Central memory CD8-positive, alpha-beta T cell (primary cell): ENCODE data around the gene CHAD.
A peak's percentile ranks its signal among the peaks of the same experiment; 100 is the strongest.

Experiments used
- ATAC-seq: fragments of 150-1000 bp; cut with Tn5 transposase; replicated peaks from 2 replicates; pipeline ENCODE4 v1.10.0; 2022; ENCODE audit warnings: mild to moderate bottlenecking, moderate FRiP score, moderate number of reproducible peaks; ENCODE audit not compliant: poor library complexity, severe bottlenecking; ENCODE audit errors: extremely low read depth
- DNase-seq, 2 donors: peaks; one replicate each; pipeline ENCODE4 v3.0.0; 2021; ENCODE audit warnings: low spot score in 2 of 2
- H3K27ac Mint-ChIP-seq: one replicate; pipeline ENCODE4 v1.8.0; 2022; ENCODE audit warnings: low read depth, mild to moderate bottlenecking, moderate library complexity, mixed read lengths
- H3K27me3 Mint-ChIP-seq: one replicate; pipeline ENCODE4 v1.8.0; 2022; ENCODE audit warnings: mixed read lengths
- H3K36me3 Mint-ChIP-seq: one replicate; pipeline ENCODE4 v1.8.0; 2022; ENCODE audit warnings: mild to moderate bottlenecking, moderate library complexity, mixed read lengths; ENCODE audit not compliant: insufficient read depth
- H3K4me1 Mint-ChIP-seq: one replicate; pipeline ENCODE4 v1.8.0; 2022; ENCODE audit warnings: mixed read lengths
- H3K4me3 Mint-ChIP-seq: one replicate; pipeline ENCODE4 v1.8.0; 2022; ENCODE audit warnings: mild to moderate bottlenecking, moderate library complexity, mixed read lengths
- H3K9me3 Mint-ChIP-seq: one replicate; pipeline ENCODE4 v1.8.0; 2022; ENCODE audit warnings: mixed read lengths

The CHAD gene

DNA sequence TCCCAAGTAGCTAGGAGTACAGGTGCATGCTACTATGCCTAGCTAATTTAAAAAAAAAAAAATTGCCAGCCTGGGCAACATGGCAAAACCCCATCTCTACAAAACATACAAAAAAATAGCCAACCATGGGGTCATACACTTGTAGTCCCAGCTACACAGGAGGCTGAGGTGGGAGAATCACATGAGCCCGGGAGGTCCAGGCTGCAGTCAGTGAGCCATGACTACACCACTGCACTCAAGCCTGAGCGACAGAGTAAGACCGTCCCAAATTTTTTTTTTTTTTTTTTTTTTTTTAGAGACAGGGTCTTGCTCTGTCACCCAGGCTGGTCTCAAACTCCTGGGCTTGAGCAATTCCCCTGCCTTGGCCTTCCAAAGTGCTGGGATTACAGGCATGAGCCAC is 14.8 kb downstream of the CHAD start:
- ATAC-seq (no peak), DNase-seq (no peak)
- no peaks in the 10 kb centered on the region for H3K9me3 Mint-ChIP-seq
- H3K27me3 Mint-ChIP-seq, result no peaks in the 10 kb centered on the region
- H3K4me3 Mint-ChIP-seq, result no peak overlapping the region
- no peaks in the 10 kb centered on the region for H3K4me1 Mint-ChIP-seq
- H3K27ac Mint-ChIP-seq, result no peak overlapping the region
- peaks cover 3% of the 10 kb centered on the region for H3K36me3 Mint-ChIP-seq

GRCh38 chr17:50452630-50453300 is 15.9 kb downstream of the CHAD start:
- H3K27ac Mint-ChIP-seq, result no peak overlapping the region
- ATAC-seq (no peak), DNase-seq (no peak)
- H3K9me3 Mint-ChIP-seq, result no peaks in the 10 kb centered on the region
- H3K4me3 Mint-ChIP-seq, result no peak overlapping the region
- peaks cover 3% of the 10 kb centered on the region for H3K36me3 Mint-ChIP-seq
- no peaks in the 10 kb centered on the region for H3K27me3 Mint-ChIP-seq
- H3K4me1 Mint-ChIP-seq, result no peaks in the 10 kb centered on the region

DNA sequence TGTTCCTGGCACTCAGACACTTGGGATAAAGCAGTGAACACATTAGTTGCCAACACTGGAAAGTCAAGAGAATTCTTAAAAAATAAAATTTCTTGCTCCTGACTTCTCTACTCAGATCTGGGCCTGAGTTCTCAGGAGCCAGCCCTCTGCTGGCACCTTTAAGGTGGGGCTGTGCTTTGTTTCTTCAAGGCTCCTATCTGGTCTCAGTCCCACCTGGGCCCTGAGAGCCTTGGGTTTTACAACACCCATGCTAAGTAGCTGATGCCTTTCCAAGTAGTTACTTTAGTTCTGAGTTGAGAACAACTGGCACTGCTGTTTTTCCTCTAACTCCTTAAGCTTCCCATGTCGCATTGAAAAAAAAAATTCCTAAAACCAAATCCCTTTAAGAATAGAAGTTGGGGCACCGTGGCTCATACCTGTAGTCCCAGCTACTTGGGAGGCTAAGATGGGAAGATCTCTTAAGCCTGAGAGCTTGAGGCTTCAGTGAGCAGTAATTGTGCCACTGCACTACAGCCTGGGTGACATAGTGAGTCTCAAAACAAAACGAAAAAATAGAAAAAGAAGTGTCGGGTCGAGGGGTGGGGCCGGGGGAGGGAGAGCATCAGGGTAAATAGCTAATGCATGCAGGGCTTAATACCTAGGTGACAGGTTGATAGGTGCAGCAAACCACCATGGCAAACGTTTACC is 16.6 kb downstream of the CHAD start:
- DNase-seq, result no peak
- no peak overlapping the region for H3K4me3 Mint-ChIP-seq
- H3K4me1 Mint-ChIP-seq, result no peaks in the 10 kb centered on the region
- ATAC-seq, result no peak
- H3K9me3 Mint-ChIP-seq, result no peaks in the 10 kb centered on the region
- H3K36me3 Mint-ChIP-seq, result peaks cover 3% of the 10 kb centered on the region
- H3K27ac Mint-ChIP-seq, result peak overlapping the region; percentile 4
- H3K27me3 Mint-ChIP-seq, result no peaks in the 10 kb centered on the region

DNA sequence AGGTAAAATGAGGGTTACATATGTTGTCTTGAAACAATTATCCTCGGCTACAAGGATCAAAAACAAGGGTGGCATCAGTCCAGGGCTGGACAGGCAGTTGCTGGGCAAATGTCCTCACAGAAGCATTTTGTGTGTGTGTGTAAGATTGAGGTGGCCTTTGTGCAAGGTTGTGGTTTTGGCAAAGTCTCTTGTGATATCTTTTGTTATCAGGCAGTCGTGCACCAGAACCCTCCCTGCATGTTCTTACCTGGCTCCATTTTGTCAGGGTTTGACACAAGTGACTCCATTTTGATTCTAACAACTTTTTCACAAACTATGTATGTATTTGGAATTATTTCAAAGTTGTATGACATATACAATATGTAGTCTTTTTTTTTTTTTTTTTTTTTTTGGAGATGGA is 20.0 kb downstream of the CHAD start:
- H3K4me3 Mint-ChIP-seq, result no peak overlapping the region
- H3K9me3 Mint-ChIP-seq, result no peaks in the 10 kb centered on the region
- no peak overlapping the region for H3K27ac Mint-ChIP-seq
- no peaks in the 10 kb centered on the region for H3K27me3 Mint-ChIP-seq
- no peaks in the 10 kb centered on the region for H3K36me3 Mint-ChIP-seq
- ATAC-seq (no peak), DNase-seq (no peak)
- no peaks in the 10 kb centered on the region for H3K4me1 Mint-ChIP-seq

DNA sequence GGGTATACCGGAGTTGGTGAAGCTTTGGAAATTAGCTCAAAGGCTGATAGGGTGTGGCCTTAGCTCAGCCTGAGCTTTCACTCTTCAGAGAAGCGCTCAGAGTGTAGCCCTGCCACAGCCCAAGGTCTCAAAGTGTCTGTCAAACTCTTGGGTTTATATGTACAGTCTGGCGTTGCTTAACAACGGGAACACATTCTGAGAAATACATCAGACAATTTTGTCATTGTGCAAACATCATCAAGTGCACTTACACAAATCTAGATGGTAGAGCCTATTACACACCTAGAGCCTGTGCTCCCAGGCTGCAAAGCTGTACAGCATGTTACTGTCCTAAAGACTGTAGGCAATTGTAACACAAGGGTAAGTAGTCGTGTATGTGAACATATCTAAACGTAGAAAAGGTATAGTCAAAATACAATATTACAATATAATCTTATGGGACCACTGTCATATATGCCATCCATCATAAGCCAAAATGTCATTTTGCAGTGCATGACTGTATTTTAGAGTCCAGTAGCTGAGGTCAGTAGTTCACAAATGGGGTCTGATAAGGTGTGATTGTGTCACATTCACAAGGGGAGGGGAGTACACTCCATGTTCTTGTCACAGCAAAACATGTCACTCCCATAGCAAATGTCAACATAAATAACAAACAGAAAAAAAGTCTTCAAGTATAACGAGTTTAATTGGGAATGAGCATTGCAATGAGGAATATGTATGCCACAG is 20.6 kb downstream of the CHAD start:
- Mint-ChIP-seq H3K27ac (no peak overlapping the region), H3K9me3 (no peaks in the 10 kb centered on the region), H3K4me1 (no peaks in the 10 kb centered on the region)

GRCh38 chr17:50445730-50446325 is 22.9 kb downstream of the CHAD start:
- no peaks in the 10 kb centered on the region for H3K27me3 Mint-ChIP-seq
- H3K36me3 Mint-ChIP-seq, result no peaks in the 10 kb centered on the region
- no peaks in the 10 kb centered on the region for H3K4me1 Mint-ChIP-seq
- ATAC-seq (no peak), DNase-seq (no peak)
- no peak overlapping the region for H3K4me3 Mint-ChIP-seq
- no peaks in the 10 kb centered on the region for H3K9me3 Mint-ChIP-seq
- H3K27ac Mint-ChIP-seq, result no peak overlapping the region

More for the DNA sequence above, 20.6 kb downstream of the CHAD start:
- no peak for ATAC-seq
- no peak overlapping the region for H3K4me3 Mint-ChIP-seq
- no peaks in the 10 kb centered on the region for H3K27me3 Mint-ChIP-seq
- H3K36me3 Mint-ChIP-seq, result no peaks in the 10 kb centered on the region
- DNase-seq, result no peak

GRCh38 chr17:50444841-50445715 is 23.6 kb downstream of the CHAD start:
- ATAC-seq, result no peak
- H3K27ac Mint-ChIP-seq, result no peak overlapping the region

GRCh38 chr17:50443505-50443974 is 25.1 kb downstream of the CHAD start:
- Mint-ChIP-seq H3K9me3 (no peaks in the 10 kb centered on the region), H3K27ac (no peak overlapping the region), H3K27me3 (no peaks in the 10 kb centered on the region), H3K4me1 (no peaks in the 10 kb centered on the region), H3K36me3 (no peaks in the 10 kb centered on the region), H3K4me3 (no peak overlapping the region)
- ATAC-seq (no peak), DNase-seq (no peak)

More at GRCh38 chr17:50444841-50445715, 23.6 kb downstream of the CHAD start:
- DNase-seq, result no peak
- Mint-ChIP-seq H3K4me1 (no peaks in the 10 kb centered on the region), H3K9me3 (no peaks in the 10 kb centered on the region), H3K36me3 (no peaks in the 10 kb centered on the region), H3K4me3 (no peak overlapping the region), H3K27me3 (no peaks in the 10 kb centered on the region)

DNA sequence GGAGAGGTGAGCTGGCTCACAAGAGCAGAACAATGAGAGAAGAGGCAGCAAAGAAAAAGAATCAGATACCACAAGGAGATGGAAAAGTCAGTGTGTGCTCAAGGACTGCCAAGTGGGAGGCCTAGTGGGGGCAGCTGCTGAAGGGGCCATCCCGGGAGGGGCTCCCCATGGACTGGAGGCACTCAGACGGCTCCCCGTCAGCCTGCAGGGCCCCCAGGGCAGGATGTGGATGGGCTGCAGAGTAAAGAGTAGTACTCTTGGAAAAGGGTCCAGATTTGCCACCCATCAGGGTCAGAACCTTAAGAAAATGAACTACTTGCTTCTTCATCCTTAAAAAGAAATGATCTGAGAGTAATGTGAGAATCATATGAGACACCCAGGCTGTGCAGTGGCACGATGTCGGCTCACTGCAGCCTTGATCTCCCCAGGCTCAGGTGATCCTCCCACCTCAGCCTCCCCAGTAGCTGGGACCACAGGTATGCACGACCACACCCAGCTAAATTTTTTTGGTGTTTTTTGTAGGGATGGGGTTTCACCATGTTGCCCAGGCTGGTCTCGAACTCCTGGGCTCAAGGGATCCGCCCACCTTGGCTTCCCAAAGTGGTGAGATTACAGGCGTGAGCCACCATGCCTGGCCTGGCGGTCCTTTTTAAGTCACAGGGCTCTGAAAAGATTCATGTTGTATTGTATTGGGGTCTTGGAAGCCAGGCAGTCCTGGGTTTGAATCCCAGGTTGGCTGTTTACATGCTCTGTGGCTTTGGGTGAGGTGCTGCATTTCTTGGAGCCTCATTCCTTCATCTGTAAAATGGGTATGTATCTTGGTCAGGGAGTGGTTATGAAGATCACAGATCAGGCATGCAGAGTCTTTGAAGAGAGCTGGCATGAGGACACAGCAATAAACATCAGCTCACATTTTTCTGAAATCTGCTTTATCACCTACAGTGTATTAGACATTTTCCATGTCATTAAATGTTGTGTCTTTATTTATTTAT is 27.5 kb downstream of the CHAD start:
- H3K9me3 Mint-ChIP-seq, result no peaks in the 10 kb centered on the region
- no peak for ATAC-seq
- H3K27me3 Mint-ChIP-seq, result no peaks in the 10 kb centered on the region
- H3K27ac Mint-ChIP-seq, result no peak overlapping the region
- no peaks in the 10 kb centered on the region for H3K36me3 Mint-ChIP-seq
- no peak for DNase-seq
- H3K4me1 Mint-ChIP-seq, result no peaks in the 10 kb centered on the region
- no peak overlapping the region for H3K4me3 Mint-ChIP-seq

- no peak overlapping the region for H3K4me3 Mint-ChIP-seq
- no peaks in the 10 kb centered on the region for H3K36me3 Mint-ChIP-seq
- ATAC-seq (no peak), DNase-seq (no peak)
- no peaks in the 10 kb centered on the region for H3K27me3 Mint-ChIP-seq
- H3K9me3 Mint-ChIP-seq, result no peaks in the 10 kb centered on the region
- no peaks in the 10 kb centered on the region for H3K4me1 Mint-ChIP-seq
- H3K27ac Mint-ChIP-seq, result no peak overlapping the region
Measured at GRCh38 chr17:50440172-50440837, 28.4 kb downstream of the CHAD start.

DNA sequence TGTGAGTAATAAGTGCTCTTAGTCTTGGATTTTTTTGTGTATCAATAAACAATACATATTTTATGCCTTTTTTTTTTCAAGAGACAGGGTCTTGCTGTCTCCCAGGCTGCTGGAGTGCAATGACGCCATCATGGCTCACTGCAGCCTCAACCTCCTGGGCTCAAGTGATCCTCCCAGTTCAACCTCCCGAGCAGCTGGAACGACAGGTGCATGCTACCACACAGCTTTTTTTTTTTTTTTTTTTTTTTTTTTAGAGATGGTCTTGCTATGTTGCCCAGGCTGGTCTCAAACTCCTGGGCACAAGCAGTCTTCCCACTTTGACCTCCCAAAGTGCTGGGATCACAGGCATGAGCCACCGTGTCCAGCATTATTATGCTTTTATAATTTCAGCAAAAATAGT is 29.7 kb downstream of the CHAD start:
- ATAC-seq, result no peak
- peaks cover 3% of the 10 kb centered on the region for H3K36me3 Mint-ChIP-seq
- no peaks in the 10 kb centered on the region for H3K27me3 Mint-ChIP-seq
- no peak overlapping the region for H3K27ac Mint-ChIP-seq
- DNase-seq, result no peak
- H3K9me3 Mint-ChIP-seq, result no peaks in the 10 kb centered on the region
- H3K4me1 Mint-ChIP-seq, result no peaks in the 10 kb centered on the region
- no peak overlapping the region for H3K4me3 Mint-ChIP-seq
